Fibroblast of lung (primary cell): ENCODE results near the gene MSANTD3. TPM values are rescaled to one million over a fixed set of nuclear protein-coding genes. Genes with fewer than 3 reads are reported as not detected.

ENCODE experiments used
- DNase-seq, 2 donors: peaks; one replicate each; pipeline versions ENCODE4 v3.0.0 to v3.0.0-alpha.2; 2010; ENCODE audit warnings: low read depth in 2 of 2
- H2AFZ ChIP-seq: 2 replicates; pipeline ENCODE4 v1.5.1; 2012; ENCODE audit warnings: low read length, control low read depth, inconsistent platforms
- H3K27ac ChIP-seq: 2 replicates; pipeline ENCODE4 v1.5.1; 2011; ENCODE audit warnings: low read length, control low read depth; ENCODE audit not compliant: insufficient read depth
- H3K27me3 ChIP-seq: 2 replicates; pipeline ENCODE4 v1.5.1; 2011; ENCODE audit warnings: mild to moderate bottlenecking, low read length; ENCODE audit not compliant: control insufficient read depth, insufficient read depth
- H3K36me3 ChIP-seq: 2 replicates; pipeline ENCODE4 v1.5.1; 2011; ENCODE audit warnings: low read length; ENCODE audit not compliant: control insufficient read depth, insufficient read depth
- H3K4me1 ChIP-seq: 2 replicates; pipeline ENCODE4 v1.5.1; 2011; ENCODE audit warnings: low read length; ENCODE audit not compliant: control insufficient read depth, insufficient read depth; ENCODE audit errors: extremely low read depth
- H3K4me2 ChIP-seq: 2 replicates; pipeline ENCODE4 v1.5.1; 2011; ENCODE audit warnings: low read length, control low read depth; ENCODE audit not compliant: insufficient read depth; ENCODE audit errors: extremely low read depth
- H3K4me3 ChIP-seq, 4 experiments: fragments of 200-600 bp in 1 of 4; sonication (generic) in 1 of 4; replicated peaks in 1 of 4; 2 replicates each; pipeline ENCODE4 v1.5.1; 2011 to 2016; ENCODE audit warnings: low read length in 4 of 4, low read depth in 3 of 4, mild to moderate bottlenecking in 3 of 4, control low read depth in 2 of 4, inconsistent platforms in 1 of 4, mixed read lengths in 1 of 4; ENCODE audit not compliant: insufficient read depth in 1 of 4; ENCODE audit errors: control extremely low read depth in 1 of 4
- H3K79me2 ChIP-seq: 2 replicates; pipeline ENCODE4 v1.5.1; 2012; ENCODE audit warnings: mild to moderate bottlenecking, low read length, inconsistent platforms; ENCODE audit not compliant: control insufficient read depth, insufficient read depth
- H3K9ac ChIP-seq: 2 replicates; pipeline ENCODE4 v1.5.1; 2011; ENCODE audit warnings: mild to moderate bottlenecking, low read length, control low read depth; ENCODE audit not compliant: insufficient read depth
- H3K9me3 ChIP-seq: 2 replicates; pipeline ENCODE4 v1.5.1; 2012; ENCODE audit warnings: low read depth, low read length; ENCODE audit not compliant: control insufficient read depth, insufficient read depth
- H4K20me1 ChIP-seq: 2 replicates; pipeline ENCODE4 v1.5.1; 2011; ENCODE audit warnings: low read length; ENCODE audit not compliant: control insufficient read depth, insufficient read depth; ENCODE audit errors: extremely low read depth
- EZH2 ChIP-seq: IDR thresholded peaks from 2 replicates; pipeline ENCODE4 v1.5.1; 2012; ENCODE audit warnings: low read length, control low read depth, mild to moderate bottlenecking; ENCODE audit errors: missing control alignments
- polyA plus RNA-seq, 2 donors: library from polyadenylated mRNA; depleted of rRNA in 1 of 2; stranded (reverse) in 1 of 2; unstranded in 1 of 2; fragments of >200 nt; gene quantifications; 2 replicates each; pipeline ENCODE4 v1.2.1, GENCODE V29; 2011 to 2012; ENCODE audit warnings: missing spikeins in 1 of 2
- total RNA-seq: library from RNA; depleted of rRNA; stranded (reverse); fragments of >200 nt; gene quantifications from 2 replicates; pipeline ENCODE4 v1.2.1, GENCODE V29; 2014
- TF ChIP-seq, protein P1 (sequence below), 2 donors: IDR thresholded peaks in 1 of 2; conservative IDR thresholded peaks in 1 of 2; 1 replicate in 1 of 2; 2 replicates in 1 of 2; pipeline ENCODE4 v1.5.1; 2011 to 2012; ENCODE audit warnings: low read length in 2 of 2, control low read depth in 1 of 2, inconsistent platforms in 1 of 2, low read depth in 1 of 2, mild to moderate bottlenecking in 1 of 2

MSANTD3 gene
- total and polyA plus RNA-seq, 2 donors (not counting 1 experiment from before 2014, with no cell fraction given) = 54.2 to 59.6 TPM

DNA sequence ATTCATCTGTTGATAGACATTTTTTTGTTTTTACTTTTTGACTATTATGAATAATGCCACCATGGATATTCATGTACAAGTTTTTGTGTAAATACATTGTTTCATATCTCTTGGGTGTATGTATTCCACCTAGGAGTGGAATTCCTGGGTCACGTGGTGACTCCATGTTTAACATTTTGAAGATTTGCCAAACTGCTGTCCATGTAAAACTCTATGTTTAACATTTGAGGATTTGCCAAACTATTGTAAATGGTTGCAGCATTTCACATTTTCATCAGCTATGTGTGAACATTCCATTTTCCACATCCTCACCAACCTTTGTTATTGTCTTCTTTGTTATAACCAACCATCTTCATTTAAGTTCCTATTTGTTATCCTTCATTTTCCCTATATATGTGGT lies 58.3 kb downstream of the MSANTD3 start:
- H3K4me1 ChIP-seq = no peaks in the 10 kb centered on the region
- DNase-seq = no peak
- no peak overlapping the region for H3K4me2 ChIP-seq

DNA sequence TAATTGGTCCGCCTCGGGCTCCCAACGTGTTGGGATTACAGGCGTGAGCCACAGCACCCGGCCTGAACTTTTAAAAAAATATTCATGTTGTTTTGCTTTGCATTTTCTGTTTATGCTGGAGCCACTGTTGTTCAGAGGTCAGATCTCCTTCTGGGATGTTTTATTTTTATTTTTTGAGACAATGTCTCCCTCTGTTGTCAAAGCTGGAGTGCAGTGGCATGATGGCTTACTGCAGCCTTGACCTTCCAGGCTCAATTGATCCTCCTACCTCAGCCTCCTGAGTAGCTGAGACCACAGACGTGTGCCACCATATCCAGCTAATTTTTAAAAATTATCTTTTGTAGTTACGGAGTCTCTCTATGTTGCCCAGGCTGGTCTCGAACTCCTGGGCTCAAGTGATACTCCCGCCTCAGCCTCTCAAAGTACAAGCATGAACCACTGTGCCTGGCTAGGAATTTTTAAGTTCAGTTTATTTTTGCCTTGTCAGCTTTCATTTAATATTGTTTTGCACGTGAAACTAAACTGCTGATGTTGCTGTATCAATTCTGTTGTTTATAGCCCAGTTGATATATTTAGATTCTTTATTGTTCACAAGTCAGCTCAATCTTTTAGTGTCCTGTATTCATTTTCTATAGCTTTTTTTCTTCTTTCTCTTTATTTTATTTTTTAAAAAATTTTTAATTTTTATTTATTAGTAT lies 59.7 kb downstream of the MSANTD3 start:
- H3K27ac ChIP-seq = no peak overlapping the region
- H3K79me2 ChIP-seq = no peaks in the 10 kb centered on the region
- H4K20me1 ChIP-seq = no peaks in the 10 kb centered on the region
- no peak overlapping the region for H2AFZ ChIP-seq
- H3K4me1 ChIP-seq = no peaks in the 10 kb centered on the region
- no peaks in the 10 kb centered on the region for H3K9me3 ChIP-seq
- TF ChIP-seq, protein P1, sequence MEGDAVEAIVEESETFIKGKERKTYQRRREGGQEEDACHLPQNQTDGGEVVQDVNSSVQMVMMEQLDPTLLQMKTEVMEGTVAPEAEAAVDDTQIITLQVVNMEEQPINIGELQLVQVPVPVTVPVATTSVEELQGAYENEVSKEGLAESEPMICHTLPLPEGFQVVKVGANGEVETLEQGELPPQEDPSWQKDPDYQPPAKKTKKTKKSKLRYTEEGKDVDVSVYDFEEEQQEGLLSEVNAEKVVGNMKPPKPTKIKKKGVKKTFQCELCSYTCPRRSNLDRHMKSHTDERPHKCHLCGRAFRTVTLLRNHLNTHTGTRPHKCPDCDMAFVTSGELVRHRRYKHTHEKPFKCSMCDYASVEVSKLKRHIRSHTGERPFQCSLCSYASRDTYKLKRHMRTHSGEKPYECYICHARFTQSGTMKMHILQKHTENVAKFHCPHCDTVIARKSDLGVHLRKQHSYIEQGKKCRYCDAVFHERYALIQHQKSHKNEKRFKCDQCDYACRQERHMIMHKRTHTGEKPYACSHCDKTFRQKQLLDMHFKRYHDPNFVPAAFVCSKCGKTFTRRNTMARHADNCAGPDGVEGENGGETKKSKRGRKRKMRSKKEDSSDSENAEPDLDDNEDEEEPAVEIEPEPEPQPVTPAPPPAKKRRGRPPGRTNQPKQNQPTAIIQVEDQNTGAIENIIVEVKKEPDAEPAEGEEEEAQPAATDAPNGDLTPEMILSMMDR (conservative IDR thresholded peaks at IDR 0.05 in 1 of 2, IDR thresholded peaks at IDR 0.05 in 1 of 2; ENCODE audit: low read depth in 1 of 2, low read length in 2 of 2) = no peak
- no peak for TF ChIP-seq EZH2
- no peak for DNase-seq
- no peaks in the 10 kb centered on the region for H3K27me3 ChIP-seq
- H3K9ac ChIP-seq = no peak overlapping the region
- H3K4me2 ChIP-seq = no peak overlapping the region
- no peak overlapping the region for H3K4me3 ChIP-seq
- H3K36me3 ChIP-seq = no peaks in the 10 kb centered on the region

More for the DNA sequence above, 58.3 kb downstream of the MSANTD3 start:
- TF ChIP-seq, protein P1 (conservative IDR thresholded peaks at IDR 0.05 in 1 of 2, IDR thresholded peaks at IDR 0.05 in 1 of 2; ENCODE audit: low read depth in 1 of 2, low read length in 2 of 2) = no peak
- no peak for TF ChIP-seq EZH2
- no peak overlapping the region for H3K4me3 ChIP-seq
- no peaks in the 10 kb centered on the region for H4K20me1 ChIP-seq
- no peaks in the 10 kb centered on the region for H3K9me3 ChIP-seq
- H3K79me2 ChIP-seq = no peaks in the 10 kb centered on the region
- H3K9ac ChIP-seq = no peak overlapping the region
- H3K27me3 ChIP-seq = no peaks in the 10 kb centered on the region
- no peak overlapping the region for H3K27ac ChIP-seq
- no peaks in the 10 kb centered on the region for H3K36me3 ChIP-seq
- H2AFZ ChIP-seq = no peak overlapping the region

DNA sequence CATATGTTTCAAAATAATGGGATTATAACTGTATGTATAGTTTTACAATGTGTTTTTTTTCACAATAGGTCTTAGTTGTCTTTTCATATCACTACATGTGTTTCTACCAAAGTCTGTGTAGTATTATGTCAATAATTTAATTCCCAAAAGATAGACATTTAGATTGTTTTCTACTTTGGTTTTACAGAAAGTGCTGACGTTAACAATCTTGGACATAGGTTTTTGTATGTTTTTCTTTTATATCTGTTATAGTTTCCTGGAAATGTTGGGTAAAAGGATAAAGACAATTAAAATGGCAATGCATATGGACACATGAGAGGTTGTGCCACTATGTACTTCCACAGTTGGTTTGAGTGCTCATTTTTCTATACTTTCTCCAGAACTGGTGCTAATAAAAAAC lies 61.2 kb downstream of the MSANTD3 start:
- no peaks in the 10 kb centered on the region for H3K79me2 ChIP-seq
- no peak for DNase-seq

More for the DNA sequence above, 61.2 kb downstream of the MSANTD3 start:
- no peaks in the 10 kb centered on the region for H3K36me3 ChIP-seq
- H3K9me3 ChIP-seq = no peaks in the 10 kb centered on the region
- no peaks in the 10 kb centered on the region for H3K4me1 ChIP-seq
- H2AFZ ChIP-seq = no peak overlapping the region
- H4K20me1 ChIP-seq = no peaks in the 10 kb centered on the region
- H3K4me3 ChIP-seq = no peak overlapping the region
- H3K27ac ChIP-seq = no peak overlapping the region
- TF ChIP-seq, protein P1 (conservative IDR thresholded peaks at IDR 0.05 in 1 of 2, IDR thresholded peaks at IDR 0.05 in 1 of 2; ENCODE audit: low read depth in 1 of 2, low read length in 2 of 2) = no peak
- TF ChIP-seq EZH2 = no peak
- no peaks in the 10 kb centered on the region for H3K27me3 ChIP-seq
- no peak overlapping the region for H3K9ac ChIP-seq
- H3K4me2 ChIP-seq = no peak overlapping the region
